Astrocyte (in vitro differentiated cells and primary cell): ENCODE data around the gene CUL2.

ENCODE experiments used
- CTCF ChIP-seq: IDR thresholded peaks from 2 replicates; pipeline ENCODE4 v1.5.1; 2011; ENCODE audit warnings: low read depth, mild to moderate bottlenecking, inconsistent platforms, low read length, moderate library complexity; ENCODE audit not compliant: insufficient read depth
- EZH2 ChIP-seq: IDR thresholded peaks from 2 replicates; pipeline ENCODE4 v1.6.1; 2012; ENCODE audit warnings: mild to moderate bottlenecking, low read length, inconsistent platforms; ENCODE audit not compliant: insufficient read depth

DNA sequence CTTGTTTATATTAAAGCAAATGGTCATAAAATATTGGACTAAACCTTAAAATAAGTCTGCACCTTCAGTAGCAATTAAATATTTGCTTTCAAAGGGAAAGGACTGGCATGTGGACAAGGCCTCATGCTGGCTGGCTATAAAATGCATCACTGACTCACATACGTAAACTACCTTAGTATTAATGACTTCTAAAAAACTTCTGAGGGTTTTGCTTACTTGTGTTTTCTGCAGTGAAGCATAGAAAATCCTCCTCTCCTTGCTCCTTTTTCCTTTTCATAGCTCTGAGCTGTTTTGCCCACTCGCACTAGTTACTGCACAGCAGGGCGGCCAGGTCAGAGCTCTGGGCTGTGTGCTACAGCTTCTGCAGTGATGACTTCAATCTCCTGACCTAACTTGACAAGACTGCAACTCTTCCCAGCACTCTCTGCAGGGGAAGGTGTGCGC is 82.3 kb downstream of the CUL2 start:
- TF ChIP-seq CTCF (no peak), EZH2 (no peak)
